Neural progenitor cell (in vitro differentiated cells): ENCODE data around the gene DGUOK.

Experiments used
- EZH2 ChIP-seq: fragments of 200-600 bp; sonication (generic); IDR thresholded peaks from 2 replicates; pipeline ENCODE4 v1.6.1; 2017; ENCODE audit warnings: antibody characterized with exemption, mild to moderate bottlenecking, moderate library complexity
- TF ChIP-seq, protein P1 (sequence below): fragments of 200-600 bp; sonication (generic); IDR thresholded peaks from 2 replicates; pipeline ENCODE4 v1.5.1; 2017; ENCODE audit warnings: antibody characterized with exemption, mild to moderate bottlenecking

DNA sequence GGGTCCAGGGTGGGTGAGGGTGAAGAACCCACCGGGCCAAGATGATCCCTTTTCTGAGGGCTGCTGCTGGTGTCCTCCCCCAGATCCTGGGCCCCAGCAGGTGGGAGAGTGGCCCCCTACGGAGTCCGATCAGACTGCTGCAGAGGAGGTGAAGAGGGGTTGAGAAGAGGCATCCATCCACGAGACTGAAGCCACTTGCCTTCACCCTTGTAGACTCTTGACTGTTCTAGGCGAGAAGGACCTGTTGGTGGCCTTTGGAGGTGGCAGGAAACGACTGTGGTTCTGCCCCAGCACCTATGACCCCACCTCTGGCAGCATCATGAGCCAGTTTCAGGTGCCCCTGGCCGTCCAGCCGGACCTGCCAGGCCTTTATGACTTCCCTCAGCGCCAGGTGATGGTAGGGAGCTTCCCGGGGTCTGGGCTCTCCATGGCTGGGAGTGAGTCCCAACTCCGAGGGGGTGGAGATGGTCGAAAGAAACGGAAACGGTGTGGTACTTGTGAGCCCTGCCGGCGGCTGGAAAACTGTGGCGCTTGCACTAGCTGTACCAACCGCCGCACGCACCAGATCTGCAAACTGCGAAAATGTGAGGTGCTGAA lies 59.5 kb downstream of the DGUOK start:
- TF ChIP-seq, protein P1, sequence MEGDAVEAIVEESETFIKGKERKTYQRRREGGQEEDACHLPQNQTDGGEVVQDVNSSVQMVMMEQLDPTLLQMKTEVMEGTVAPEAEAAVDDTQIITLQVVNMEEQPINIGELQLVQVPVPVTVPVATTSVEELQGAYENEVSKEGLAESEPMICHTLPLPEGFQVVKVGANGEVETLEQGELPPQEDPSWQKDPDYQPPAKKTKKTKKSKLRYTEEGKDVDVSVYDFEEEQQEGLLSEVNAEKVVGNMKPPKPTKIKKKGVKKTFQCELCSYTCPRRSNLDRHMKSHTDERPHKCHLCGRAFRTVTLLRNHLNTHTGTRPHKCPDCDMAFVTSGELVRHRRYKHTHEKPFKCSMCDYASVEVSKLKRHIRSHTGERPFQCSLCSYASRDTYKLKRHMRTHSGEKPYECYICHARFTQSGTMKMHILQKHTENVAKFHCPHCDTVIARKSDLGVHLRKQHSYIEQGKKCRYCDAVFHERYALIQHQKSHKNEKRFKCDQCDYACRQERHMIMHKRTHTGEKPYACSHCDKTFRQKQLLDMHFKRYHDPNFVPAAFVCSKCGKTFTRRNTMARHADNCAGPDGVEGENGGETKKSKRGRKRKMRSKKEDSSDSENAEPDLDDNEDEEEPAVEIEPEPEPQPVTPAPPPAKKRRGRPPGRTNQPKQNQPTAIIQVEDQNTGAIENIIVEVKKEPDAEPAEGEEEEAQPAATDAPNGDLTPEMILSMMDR, result no peak
- no peak for TF ChIP-seq EZH2
